IPS DF 19.7 (cell line): Measurements from ENCODE around the gene BPGM.

ENCODE experiments used
- DNase-seq: peaks from one replicate; pipeline ENCODE4 v3.0.0-alpha.2; 2013; ENCODE audit warnings: low read depth, low spot score

Gene BPGM

GRCh38 chr7:134697205-134697886, 50.7 kb downstream of the BPGM start:
- no peak for DNase-seq

- DNase-seq, result no peak
Observed at GRCh38 chr7:134698481-134698880, 51.8 kb downstream of the BPGM start.

GRCh38 chr7:134699021-134699818, 52.6 kb downstream of the BPGM start:
- DNase-seq, result no peak

- no peak for DNase-seq
Observed at GRCh38 chr7:134699899-134700298, 53.2 kb downstream of the BPGM start.

GRCh38 chr7:134701272-134701671, 54.6 kb downstream of the BPGM start:
- no peak for DNase-seq

GRCh38 chr7:134702366-134703240, 56.0 kb downstream of the BPGM start:
- DNase-seq, result no peak

GRCh38 chr7:134703241-134703594, 56.6 kb downstream of the BPGM start:
- no peak for DNase-seq

GRCh38 chr7:134703782-134704181, 57.1 kb downstream of the BPGM start:
- no peak for DNase-seq

GRCh38 chr7:134704827-134705226, 58.2 kb downstream of the BPGM start:
- DNase-seq, result no peak

- no peak for DNase-seq
Observed at GRCh38 chr7:134705716-134706115, 59.1 kb downstream of the BPGM start.

- DNase-seq, result no peak
Observed at GRCh38 chr7:134706468-134706867, 59.8 kb downstream of the BPGM start.

GRCh38 chr7:134707663-134708378, 61.2 kb downstream of the BPGM start:
- no peak for DNase-seq

- no peak for DNase-seq
Observed at GRCh38 chr7:134708692-134709091, 62.0 kb downstream of the BPGM start.

GRCh38 chr7:134709197-134709596, 62.5 kb downstream of the BPGM start:
- no peak for DNase-seq

GRCh38 chr7:134710511-134710853, 63.8 kb downstream of the BPGM start:
- no peak for DNase-seq

GRCh38 chr7:134710854-134711624, 64.4 kb downstream of the BPGM start:
- no peak for DNase-seq

- no peak for DNase-seq
Observed at GRCh38 chr7:134712196-134712595, 65.5 kb downstream of the BPGM start.

GRCh38 chr7:134714470-134715205, 68.0 kb downstream of the BPGM start:
- no peak for DNase-seq

GRCh38 chr7:134718211-134718875, 71.7 kb downstream of the BPGM start:
- no peak for DNase-seq
